Rectal smooth muscle tissue (tissue), 1 donor: ENCODE data around the gene ELAVL4.

Experiments used
- H3K27ac ChIP-seq: one replicate; pipeline ENCODE4 v1.7.0; 2013; ENCODE audit warnings: low read depth, low read length, inconsistent platforms
- H3K27me3 ChIP-seq: one replicate; pipeline ENCODE4 v1.7.0; 2013; ENCODE audit warnings: low read length; ENCODE audit not compliant: control insufficient read depth, insufficient read depth
- H3K36me3 ChIP-seq: one replicate; pipeline ENCODE4 v1.7.0; 2013; ENCODE audit warnings: low read length; ENCODE audit not compliant: control insufficient read depth, insufficient read depth
- H3K4me1 ChIP-seq: one replicate; pipeline ENCODE4 v1.7.0; 2013; ENCODE audit warnings: low read length; ENCODE audit not compliant: control insufficient read depth, insufficient read depth
- H3K4me3 ChIP-seq: one replicate; pipeline ENCODE4 v1.7.0; 2013; ENCODE audit warnings: low read length
- H3K9ac ChIP-seq: one replicate; pipeline ENCODE4 v1.7.0; 2013; ENCODE audit warnings: low read length

Gene ELAVL4

DNA sequence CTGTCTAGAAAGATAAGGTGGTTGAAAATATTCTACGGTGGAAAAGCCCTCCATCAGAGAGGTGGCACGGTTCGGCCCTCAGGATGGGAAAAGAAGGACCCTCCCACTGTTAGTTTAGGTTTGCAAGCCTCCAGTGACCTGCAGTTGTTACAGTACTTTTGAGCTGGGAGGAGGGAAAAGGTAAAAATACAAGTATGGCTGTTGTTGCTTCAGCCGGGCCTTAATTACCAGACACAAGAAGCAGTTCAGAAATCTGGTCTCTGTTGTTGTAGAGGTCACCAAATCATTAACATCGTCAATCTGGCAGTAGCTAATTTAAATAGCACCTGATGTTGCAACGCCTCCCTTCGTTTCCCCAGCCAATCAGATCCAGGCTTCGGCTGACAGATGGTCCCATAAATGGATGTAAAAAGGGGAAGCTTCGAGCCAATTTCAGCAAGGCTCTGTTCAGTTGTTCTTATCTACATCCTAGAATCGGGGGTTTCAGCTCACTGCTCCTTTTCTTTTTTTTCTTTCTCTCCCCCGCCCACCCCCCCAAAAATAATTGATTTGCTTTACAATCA, at the start of gene ELAVL4:
ELAVL4 (plus strand) TSS at position 424 of the 563 bp plus-strand sequence. CDS start 270 bp downstream, outside the sequence.
- Histone ChIP-seq H3K27ac (no peak within 1 kb of the TSS), H3K36me3 (no peaks in the 10 kb centered on the region), H3K9ac (no peak within 1 kb of the TSS), H3K4me1 (no peaks in the 10 kb centered on the region), H3K4me3 (no peak within 1 kb of the TSS), H3K27me3 (no peaks in the 10 kb centered on the region)

DNA sequence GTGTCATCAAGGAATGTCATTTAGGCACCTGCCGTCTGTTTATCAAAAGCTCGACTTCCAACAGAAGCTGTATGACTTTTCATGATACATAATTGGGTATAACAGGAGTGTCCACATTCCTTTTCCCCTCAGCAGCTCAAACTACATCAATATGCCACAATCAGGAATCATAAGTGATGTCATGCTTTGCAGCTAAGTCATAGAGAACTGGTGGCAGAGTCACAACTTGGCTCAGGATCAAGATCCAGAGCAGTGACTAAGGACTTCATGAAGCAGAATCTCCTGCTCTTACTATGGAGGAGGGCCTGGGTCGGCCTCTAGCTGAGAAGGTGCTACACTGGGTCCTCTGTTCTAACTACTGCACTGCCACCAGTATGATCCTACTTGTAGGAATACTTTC, 48.4 kb upstream of the ELAVL4 start:
- no peak overlapping the region for H3K9ac ChIP-seq
- H3K36me3 ChIP-seq, result no peaks in the 10 kb centered on the region
- no peaks in the 10 kb centered on the region for H3K27me3 ChIP-seq
- H3K4me3 ChIP-seq, result no peak overlapping the region
- no peak overlapping the region for H3K27ac ChIP-seq
- H3K4me1 ChIP-seq, result no peaks in the 10 kb centered on the region

DNA sequence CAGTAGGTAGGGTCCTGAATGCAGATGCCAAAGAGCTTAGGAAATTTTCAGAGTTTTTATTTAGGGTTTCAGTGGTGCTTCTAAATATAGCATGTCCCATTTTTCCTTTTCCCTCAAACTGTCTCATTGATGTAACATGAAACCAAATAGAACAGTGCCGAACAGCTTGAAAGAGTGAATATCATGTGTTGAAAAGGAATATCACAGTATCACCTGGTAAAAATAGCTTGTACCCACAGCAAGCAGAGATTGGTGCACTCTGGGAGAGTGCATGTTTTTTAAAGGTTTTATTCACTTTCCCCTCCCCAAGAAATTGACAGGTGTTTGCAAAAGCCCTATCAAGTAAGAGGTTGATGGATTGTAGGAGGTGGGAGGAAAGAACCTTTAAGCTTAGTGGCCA, 41.9 kb upstream of the ELAVL4 start:
- Histone ChIP-seq H3K27me3 (no peaks in the 10 kb centered on the region), H3K4me3 (no peak overlapping the region), H3K27ac (no peak overlapping the region), H3K36me3 (no peaks in the 10 kb centered on the region), H3K9ac (no peak overlapping the region), H3K4me1 (no peaks in the 10 kb centered on the region)

DNA sequence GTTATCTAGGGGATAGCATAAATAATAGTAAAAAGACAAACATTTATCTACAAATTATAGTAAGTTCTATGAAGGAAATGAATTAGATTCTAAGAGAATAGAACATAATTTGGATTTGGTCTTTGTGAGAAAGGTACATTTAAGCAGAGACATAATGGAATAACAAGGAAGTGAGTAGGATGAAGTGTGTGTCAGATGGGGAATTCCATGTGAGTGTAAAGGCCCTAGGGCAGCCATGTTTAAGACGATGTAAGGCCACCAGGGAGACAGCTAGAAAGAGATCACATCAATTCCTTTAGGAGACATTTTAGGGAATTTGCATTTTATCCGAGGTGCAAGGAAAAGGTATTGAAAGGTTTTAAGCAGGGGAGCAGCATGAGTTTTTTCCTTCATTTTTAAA, 33.8 kb upstream of the ELAVL4 start:
- Histone ChIP-seq H3K27me3 (no peaks in the 10 kb centered on the region), H3K4me3 (no peak overlapping the region), H3K36me3 (no peaks in the 10 kb centered on the region), H3K4me1 (no peaks in the 10 kb centered on the region), H3K9ac (no peak overlapping the region), H3K27ac (no peak overlapping the region)

DNA sequence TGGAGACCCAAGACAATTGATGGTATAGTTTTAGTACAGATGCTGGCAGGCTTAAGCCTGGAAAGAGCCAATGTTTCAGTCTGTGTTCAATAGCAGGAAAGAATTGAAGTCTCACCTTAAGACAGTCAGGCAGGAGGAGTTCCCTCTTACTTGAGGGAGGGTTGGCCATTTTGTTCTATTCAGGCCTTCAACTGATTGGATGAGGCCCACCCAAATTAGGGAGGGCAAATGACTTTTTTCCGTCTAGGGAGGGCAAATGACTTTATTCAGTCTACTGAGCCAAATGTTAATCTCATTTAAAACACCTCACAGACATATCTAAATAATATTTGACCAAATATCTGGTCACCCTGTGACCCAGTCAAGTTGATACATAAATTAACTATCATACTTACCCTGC, 31.4 kb upstream of the ELAVL4 start:
- H3K4me1 ChIP-seq, result no peaks in the 10 kb centered on the region
- no peak overlapping the region for H3K4me3 ChIP-seq
- H3K9ac ChIP-seq, result no peak overlapping the region
- H3K36me3 ChIP-seq, result no peaks in the 10 kb centered on the region
- H3K27me3 ChIP-seq, result no peaks in the 10 kb centered on the region
- no peak overlapping the region for H3K27ac ChIP-seq

DNA sequence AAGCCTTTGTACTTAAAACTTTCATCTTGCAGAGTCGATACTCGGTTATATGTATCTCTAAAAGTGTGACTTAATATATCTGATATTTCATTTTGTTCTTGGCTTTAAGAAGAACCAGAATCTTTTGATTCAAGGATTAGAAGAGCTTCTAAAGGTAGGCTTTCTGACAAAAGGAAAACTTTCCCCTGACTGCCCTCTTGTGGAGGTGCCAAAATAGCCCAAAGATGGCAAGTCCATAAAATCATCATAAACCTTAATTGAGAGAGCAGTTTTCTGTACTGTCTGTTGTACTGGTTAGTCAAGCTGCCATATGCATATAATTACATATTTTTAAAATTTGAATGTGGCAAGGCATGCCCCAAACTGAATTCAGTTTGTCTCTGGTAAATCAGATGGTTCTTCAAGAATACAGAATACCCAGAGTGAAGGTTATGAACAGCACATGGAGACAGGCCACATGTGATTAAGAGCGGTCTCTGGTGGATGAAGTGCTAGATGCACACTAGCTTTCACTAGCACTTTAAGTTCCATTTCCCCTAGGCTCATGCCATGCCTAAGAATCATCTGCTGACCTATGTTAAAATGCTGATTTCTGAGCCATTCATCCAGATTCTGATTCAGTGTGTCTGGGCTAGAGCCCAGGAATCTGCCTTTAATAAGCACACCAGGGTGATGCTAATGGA, 27.7 kb upstream of the ELAVL4 start:
- Histone ChIP-seq H3K27ac (no peak overlapping the region), H3K4me3 (no peak overlapping the region), H3K27me3 (no peaks in the 10 kb centered on the region), H3K4me1 (no peaks in the 10 kb centered on the region), H3K9ac (no peak overlapping the region), H3K36me3 (no peaks in the 10 kb centered on the region)

DNA sequence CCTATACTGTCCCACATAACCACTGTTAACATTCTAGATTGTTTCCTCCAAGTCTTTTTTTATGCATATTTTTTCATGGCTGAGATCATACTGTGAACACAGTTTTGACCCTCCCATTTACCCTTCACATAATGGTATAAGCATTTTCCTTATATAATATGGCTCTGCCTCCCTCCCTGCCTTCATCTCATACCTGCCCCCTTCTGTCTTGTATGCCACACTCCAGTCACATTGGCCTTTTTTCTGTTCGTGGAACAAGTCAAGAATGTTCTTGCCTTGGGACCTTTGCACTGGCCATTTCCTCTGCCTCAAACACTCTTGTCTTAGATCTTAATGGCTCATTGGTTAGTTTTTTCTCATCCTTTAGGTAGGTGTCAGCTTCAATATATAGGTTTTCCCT, 24.3 kb upstream of the ELAVL4 start:
- Histone ChIP-seq H3K36me3 (no peaks in the 10 kb centered on the region), H3K27me3 (no peaks in the 10 kb centered on the region), H3K4me3 (no peak overlapping the region), H3K4me1 (no peaks in the 10 kb centered on the region), H3K9ac (no peak overlapping the region), H3K27ac (no peak overlapping the region)

DNA sequence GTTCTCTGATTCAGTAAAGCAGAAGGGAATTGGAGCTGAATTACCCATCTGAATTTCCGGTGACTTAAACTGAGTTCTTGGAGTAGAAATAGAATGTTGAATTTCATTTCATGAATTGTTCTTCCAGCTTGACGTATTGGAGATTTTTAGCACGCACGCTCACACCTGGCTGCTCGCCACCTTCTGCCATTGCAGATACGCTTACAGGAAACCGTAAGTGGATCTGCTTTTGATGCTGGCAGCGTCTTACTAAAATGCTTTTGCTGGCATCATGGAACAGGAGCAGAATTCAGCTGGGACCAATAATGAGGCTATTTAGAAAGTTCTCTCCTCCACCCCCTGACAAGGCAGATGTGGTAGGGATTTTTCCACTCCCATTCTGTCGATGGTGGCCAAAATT, 17.7 kb upstream of the ELAVL4 start:
- no peak overlapping the region for H3K4me3 ChIP-seq
- H3K27ac ChIP-seq, result no peak overlapping the region
- no peaks in the 10 kb centered on the region for H3K36me3 ChIP-seq
- H3K9ac ChIP-seq, result no peak overlapping the region
- H3K4me1 ChIP-seq, result no peaks in the 10 kb centered on the region
- H3K27me3 ChIP-seq, result no peaks in the 10 kb centered on the region

DNA sequence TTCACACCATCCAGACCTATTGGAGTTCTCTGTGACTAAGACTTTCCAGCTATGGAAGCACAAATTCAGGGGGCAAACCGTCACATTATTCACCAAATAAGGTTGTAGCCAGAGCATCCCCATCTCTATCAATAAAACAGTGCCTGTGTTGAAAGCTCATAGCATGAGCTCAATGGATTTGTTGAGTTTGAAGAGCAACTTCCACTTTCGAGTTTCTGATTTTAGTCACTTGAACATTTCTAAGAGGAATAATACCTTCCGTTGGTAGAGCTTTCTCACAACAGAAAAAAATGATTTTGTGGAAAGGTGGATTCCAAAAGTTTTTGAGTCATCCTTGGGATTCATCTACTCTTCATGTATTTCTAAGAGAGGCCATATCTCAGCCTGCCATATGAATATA, 13.0 kb upstream of the ELAVL4 start:
- Histone ChIP-seq H3K9ac (no peak overlapping the region), H3K27me3 (no peaks in the 10 kb centered on the region), H3K27ac (no peak overlapping the region), H3K36me3 (no peaks in the 10 kb centered on the region), H3K4me1 (no peaks in the 10 kb centered on the region), H3K4me3 (no peak overlapping the region)

DNA sequence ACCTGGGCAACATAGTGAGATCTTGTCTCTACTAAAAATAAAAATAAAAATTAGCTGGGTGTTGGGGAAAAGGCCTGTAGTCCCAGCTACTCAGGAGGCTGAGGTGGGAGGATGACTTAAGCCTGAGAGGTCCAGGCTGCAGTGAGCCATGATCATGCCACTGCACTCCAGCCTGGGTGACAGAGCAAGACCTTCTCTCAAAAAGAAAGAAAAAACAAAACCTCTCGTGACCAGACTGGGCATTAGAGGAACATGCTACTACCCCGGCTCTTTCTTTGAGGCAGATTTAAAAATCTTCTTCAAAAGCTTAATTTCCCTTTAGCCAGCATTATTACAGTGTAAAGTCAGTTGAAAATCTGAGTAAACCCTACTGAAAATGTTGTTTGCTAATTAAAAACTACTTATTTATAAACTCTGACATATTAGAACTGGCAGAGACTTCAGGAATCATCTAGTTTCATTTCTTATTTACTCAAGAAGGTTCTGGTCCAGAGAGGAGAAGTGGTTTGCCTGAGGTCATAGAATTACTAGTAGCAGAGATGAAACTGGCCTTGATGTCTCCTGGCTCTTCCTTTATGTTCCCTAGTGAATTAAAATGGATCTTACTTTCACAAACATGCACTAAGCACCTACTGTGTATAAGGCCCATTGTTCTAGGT, 11.6 kb upstream of the ELAVL4 start:
- Histone ChIP-seq H3K4me3 (no peak overlapping the region), H3K4me1 (no peaks in the 10 kb centered on the region), H3K36me3 (no peaks in the 10 kb centered on the region), H3K27me3 (no peaks in the 10 kb centered on the region), H3K9ac (no peak overlapping the region), H3K27ac (no peak overlapping the region)

DNA sequence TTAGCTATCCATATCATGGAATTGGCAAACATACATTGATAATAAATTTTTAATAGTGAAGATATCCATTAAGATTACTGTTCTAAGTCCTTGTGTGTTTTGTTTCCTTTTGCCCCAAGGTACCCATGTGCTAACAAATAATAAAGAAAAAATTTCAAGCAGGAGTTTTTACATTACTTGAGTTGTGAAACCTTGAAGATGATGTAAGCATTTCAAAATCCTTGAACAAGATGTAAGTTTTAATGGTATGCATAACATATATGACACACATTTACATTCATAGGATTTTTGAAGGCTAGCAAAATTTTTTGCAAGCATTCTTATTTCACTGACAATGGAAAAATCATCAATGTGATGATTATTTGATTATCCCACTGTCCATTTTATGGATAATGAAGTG, 10.9 kb upstream of the ELAVL4 start:
- no peak overlapping the region for H3K9ac ChIP-seq
- H3K4me1 ChIP-seq, result no peaks in the 10 kb centered on the region
- no peaks in the 10 kb centered on the region for H3K27me3 ChIP-seq
- no peak overlapping the region for H3K4me3 ChIP-seq
- H3K27ac ChIP-seq, result no peak overlapping the region
- no peaks in the 10 kb centered on the region for H3K36me3 ChIP-seq

DNA sequence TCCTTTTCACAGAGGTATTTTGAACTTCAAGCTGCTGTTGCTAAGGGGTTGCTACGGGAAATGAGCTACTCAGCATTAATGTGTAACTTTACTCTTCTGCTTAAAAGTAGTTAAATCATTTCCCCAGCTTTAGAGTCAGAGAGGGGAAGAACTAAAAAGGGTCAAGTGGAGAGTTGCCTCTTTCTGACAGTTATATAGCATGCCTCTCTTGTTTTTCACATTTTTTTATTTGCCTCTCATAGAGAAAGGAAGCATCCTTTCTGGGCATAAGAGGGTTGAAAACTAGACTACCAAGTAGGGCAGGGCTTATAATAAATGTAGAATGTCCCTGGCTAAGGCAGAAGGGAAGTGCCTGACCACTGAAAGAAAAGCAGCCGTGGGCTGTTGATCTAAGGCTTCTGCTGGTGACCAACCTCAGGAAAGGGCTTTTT, 10.1 kb upstream of the ELAVL4 start:
- Histone ChIP-seq H3K4me3 (no peak overlapping the region), H3K9ac (no peak overlapping the region), H3K27me3 (no peaks in the 10 kb centered on the region), H3K27ac (no peak overlapping the region), H3K4me1 (no peaks in the 10 kb centered on the region), H3K36me3 (no peaks in the 10 kb centered on the region)

DNA sequence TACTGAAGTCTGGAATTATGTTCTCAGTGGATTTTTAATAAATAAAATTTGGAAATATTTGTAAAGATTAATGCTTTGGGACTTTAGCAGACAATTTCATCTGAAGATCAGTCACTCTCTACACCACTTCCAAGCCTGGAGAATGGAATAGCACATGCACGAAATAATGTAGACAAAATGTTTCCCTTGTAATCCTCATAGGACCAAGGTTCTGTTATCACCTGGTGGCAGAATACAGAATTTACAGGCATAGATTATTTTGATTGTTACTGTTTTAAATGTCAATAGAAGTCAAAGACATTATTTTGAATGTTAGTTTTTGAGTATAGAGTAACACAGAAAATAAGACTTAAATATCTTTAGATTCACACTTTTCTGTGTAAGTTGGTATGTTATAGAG, 9.1 kb upstream of the ELAVL4 start:
- Histone ChIP-seq H3K9ac (no peak overlapping the region), H3K27ac (no peak overlapping the region), H3K4me3 (no peak overlapping the region), H3K4me1 (no peaks in the 10 kb centered on the region), H3K36me3 (no peaks in the 10 kb centered on the region), H3K27me3 (no peaks in the 10 kb centered on the region)
